Lower lobe of right lung (tissue), 2 donors: ENCODE data around the gene TMEM117. TPM values are rescaled to one million over a fixed set of nuclear protein-coding genes. Genes with fewer than 3 reads are reported as not detected.
"Not testable (repeated sequence)": the region's sequence is repeated elsewhere in the genome, so short reads cannot be mapped to it uniquely, and the experiment has no call there.

Source experiments
- ATAC-seq, 2 donors: fragments of 200-7000 bp; cut with Tn5 transposase; one replicate each; pipeline ENCODE4 v1.9.1; 2020 to 2022; ENCODE audit warnings: mild to moderate bottlenecking in 2 of 2, moderate library complexity in 2 of 2
- DNase-seq: peaks from one replicate; pipeline ENCODE4 v3.0.0-alpha.2; 2020
- H3K27ac ChIP-seq: fragments of 200-600 bp; one replicate; pipeline ENCODE4 v1.8.0; 2022
- H3K27me3 ChIP-seq: fragments of 200-600 bp; one replicate; pipeline ENCODE4 v1.8.0; 2022; ENCODE audit warnings: low read depth
- H3K36me3 ChIP-seq: fragments of 200-600 bp; one replicate; pipeline ENCODE4 v1.8.0; 2022; ENCODE audit warnings: mild to moderate bottlenecking
- H3K4me1 ChIP-seq: fragments of 200-600 bp; one replicate; pipeline ENCODE4 v1.8.0; 2022
- H3K4me3 ChIP-seq: fragments of 200-600 bp; one replicate; pipeline ENCODE4 v1.8.0; 2022; ENCODE audit warnings: mild to moderate bottlenecking
- H3K9me3 ChIP-seq: fragments of 200-600 bp; one replicate; pipeline ENCODE4 v1.8.0; 2022
- CTCF ChIP-seq: fragments of 200-600 bp; IDR thresholded peaks from one replicate; pipeline ENCODE4 v1.8.0; 2022; ENCODE audit warnings: antibody characterized with exemption, mild to moderate bottlenecking
- intact Hi-C: fragments of 100-400 bp; cut with DNase I; formaldehyde crosslinking; loops from one replicate; pipeline ENCODE4 v1.11.0; 2022
- total RNA-seq: library from RNA; stranded (reverse); fragmentation: NEBNext Ultra II Directional; extraction: Animal tissue kit (Norgen Biotek cat#: 25700); gene quantifications from one replicate; pipeline ENCODE4 v1.2.1, GENCODE V29; 2021
- donor health status: DM: no; HTN: yes; CAD: no; lungs with severe emphysema.

The TMEM117 gene
- total RNA-seq, 1 donor from 2014 or later, result 4.5 TPM

DNA sequence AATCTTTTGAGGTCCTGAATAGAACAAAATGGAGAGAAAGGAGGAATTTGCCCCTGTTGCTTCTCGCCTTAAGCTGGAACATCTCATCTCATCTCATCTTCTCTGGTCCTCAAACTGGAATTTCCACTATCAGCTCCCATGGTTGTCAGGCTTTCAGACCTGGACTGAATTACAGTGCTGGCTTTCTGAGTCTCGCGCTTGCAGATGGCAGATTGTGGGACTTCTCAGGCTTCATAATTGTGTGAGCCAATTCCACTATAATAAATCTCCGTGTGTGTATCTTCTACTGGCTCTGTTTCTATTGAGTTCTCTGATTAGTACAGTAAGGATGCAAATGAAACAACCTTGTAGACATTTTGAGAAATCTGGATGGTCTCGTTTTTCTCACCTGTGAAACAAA lies 199.0 kb downstream of the TMEM117 start:
- Histone ChIP-seq H3K27ac (no peak overlapping the region), H3K27me3 (no peaks in the 10 kb centered on the region), H3K36me3 (no peaks in the 10 kb centered on the region), H3K4me1 (no peaks in the 10 kb centered on the region), H3K4me3 (no peak overlapping the region), H3K9me3 (peaks cover 4% of the 10 kb centered on the region)
- ATAC-seq (no peak), DNase-seq (no peak)
- TF ChIP-seq CTCF, result no peak
- intact Hi-C loops, result no loop called here

- ATAC-seq, result no peak
- DNase-seq, result no peak
- H3K9me3 ChIP-seq, result no peaks in the 10 kb centered on the region
- no peaks in the 10 kb centered on the region for H3K27me3 ChIP-seq
- TF ChIP-seq CTCF, result no peak
- no peaks in the 10 kb centered on the region for H3K36me3 ChIP-seq
- no peak overlapping the region for H3K4me3 ChIP-seq
- H3K4me1 ChIP-seq, result no peaks in the 10 kb centered on the region
- intact Hi-C loops, result no loop called here
- no peak overlapping the region for H3K27ac ChIP-seq
Observed at GRCh38 chr12:44036875-44037443, 201.1 kb downstream of the TMEM117 start.

DNA sequence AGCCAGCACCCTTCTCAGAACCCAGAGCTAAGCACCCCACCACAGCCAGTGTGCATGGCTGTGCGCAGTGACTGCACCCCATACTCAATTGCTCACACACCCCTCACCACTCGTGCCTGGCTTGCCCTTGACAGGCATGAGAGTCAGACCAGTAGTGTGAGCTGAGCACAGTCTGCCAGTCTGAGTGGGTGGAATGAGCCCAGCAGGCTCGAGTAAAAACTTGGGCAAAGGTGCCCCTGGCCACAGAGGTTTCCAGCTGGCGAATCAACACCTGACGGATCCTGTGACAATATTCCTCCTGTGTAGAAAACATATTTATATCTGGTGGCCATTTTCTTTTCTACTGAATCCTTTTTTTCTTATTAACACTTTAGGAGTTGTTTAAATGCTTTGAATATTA lies 202.5 kb downstream of the TMEM117 start:
- intact Hi-C loops, result no loop called here
- Histone ChIP-seq H3K9me3 (no peaks in the 10 kb centered on the region), H3K4me1 (no peaks in the 10 kb centered on the region), H3K36me3 (no peaks in the 10 kb centered on the region), H3K4me3 (no peak overlapping the region), H3K27me3 (no peaks in the 10 kb centered on the region), H3K27ac (no peak overlapping the region)
- DNase-seq (no peak), ATAC-seq (no peak)
- no peak for TF ChIP-seq CTCF

DNA sequence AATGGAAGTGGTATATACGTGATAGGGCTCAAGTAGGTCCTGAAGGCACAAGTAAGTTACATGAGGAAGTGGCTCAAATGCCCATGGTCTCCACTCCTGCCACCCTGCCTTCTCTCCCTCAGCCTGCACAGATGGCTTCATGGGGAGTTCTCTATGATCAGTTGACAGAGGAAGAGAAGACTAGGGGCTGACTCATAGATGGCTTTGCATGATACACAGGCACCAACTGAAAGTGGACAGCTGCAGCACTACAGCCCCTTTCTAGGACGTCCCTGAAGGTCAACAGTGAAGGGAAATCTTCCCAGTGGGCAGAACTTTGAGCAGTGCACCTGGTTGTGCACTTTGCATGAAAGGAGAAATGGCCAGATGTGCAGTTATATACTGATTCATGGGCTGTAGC lies 208.6 kb downstream of the TMEM117 start:
- H3K27me3 ChIP-seq, intact Hi-C loops, H3K4me1 ChIP-seq, H3K27ac ChIP-seq, DNase-seq, H3K9me3 ChIP-seq, H3K36me3 ChIP-seq, H3K4me3 ChIP-seq, ATAC-seq: not testable (repeated sequence)

- Histone ChIP-seq H3K27ac (no peak overlapping the region), H3K36me3 (no peaks in the 10 kb centered on the region), H3K27me3 (no peaks in the 10 kb centered on the region), H3K4me1 (no peaks in the 10 kb centered on the region), H3K4me3 (no peak overlapping the region), H3K9me3 (no peaks in the 10 kb centered on the region)
- no peak for TF ChIP-seq CTCF
- intact Hi-C loops, result no loop called here
- ATAC-seq (no peak), DNase-seq (no peak)
Observed at GRCh38 chr12:44046732-44047417, 211.0 kb downstream of the TMEM117 start.

GRCh38 chr12:44052554-44052953 lies 216.7 kb downstream of the TMEM117 start:
- H3K4me3 ChIP-seq, result no peak overlapping the region
- H3K36me3 ChIP-seq, result no peaks in the 10 kb centered on the region
- H3K4me1 ChIP-seq, result no peaks in the 10 kb centered on the region
- no peak overlapping the region for H3K27ac ChIP-seq
- TF ChIP-seq CTCF, result no peak
- no peak for ATAC-seq
- H3K9me3 ChIP-seq, result no peaks in the 10 kb centered on the region
- no peak for DNase-seq
- H3K27me3 ChIP-seq, result no peaks in the 10 kb centered on the region
- intact Hi-C loops, result no loop called here
